Testis (tissue), 2 donors: ENCODE data around the gene NDUFAF2.

ENCODE experiments used
- CTCF ChIP-seq, 3 experiments: fragments of 450-650 bp in 2 of 3; fragments of 200-600 bp in 1 of 3; sonication (generic) in 1 of 3; IDR thresholded peaks; one replicate each; pipeline ENCODE4 v1.5.1; 2016 to 2019; ENCODE audit warnings: antibody characterized with exemption in 3 of 3, mild to moderate bottlenecking in 2 of 3, moderate library complexity in 1 of 3
- POLR2A ChIP-seq: fragments of 450-650 bp; IDR thresholded peaks from one replicate; pipeline ENCODE4 v1.6.1; 2017; ENCODE audit warnings: antibody characterized with exemption, mild to moderate bottlenecking, moderate library complexity

- TF ChIP-seq CTCF (IDR thresholded peaks at IDR 0.05) (no peak), POLR2A (no peak)
These were observed 196.8 kb downstream of the NDUFAF2 start for GRCh38 chr5:61141801-61142200.
